Brain pericyte (primary cell): ENCODE data around the gene SPATA3.
"Not testable (repeated sequence)": the region's sequence is repeated elsewhere in the genome, so short reads cannot be mapped to it uniquely, and the experiment has no call there.

ENCODE experiments used
- DNase-seq: peaks from one replicate; pipeline ENCODE4 v3.0.0-alpha.2; 2012; ENCODE audit warnings: low read depth, low spot score

SPATA3 gene

DNA sequence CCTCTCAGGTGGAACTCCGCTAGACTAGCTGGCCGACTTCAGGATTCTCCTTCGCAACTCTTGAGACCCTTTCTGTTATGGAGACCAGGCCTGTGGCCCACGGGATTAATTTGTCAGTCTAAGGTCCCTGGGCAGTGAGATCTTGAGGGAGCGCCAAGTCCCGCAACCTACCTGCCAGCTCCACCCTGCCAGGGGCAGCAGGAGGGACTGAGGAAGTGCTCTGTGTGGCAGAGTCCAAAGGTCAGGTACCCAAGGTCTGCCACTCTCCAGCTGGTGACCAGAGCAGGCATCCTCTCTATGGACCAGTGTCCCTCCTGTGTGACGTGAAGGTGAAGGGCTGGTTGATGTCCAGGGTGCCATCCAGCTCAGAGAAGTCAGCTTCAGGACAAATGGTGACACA lies 4.3 kb upstream of the SPATA3 start:
- no peak for DNase-seq

DNA sequence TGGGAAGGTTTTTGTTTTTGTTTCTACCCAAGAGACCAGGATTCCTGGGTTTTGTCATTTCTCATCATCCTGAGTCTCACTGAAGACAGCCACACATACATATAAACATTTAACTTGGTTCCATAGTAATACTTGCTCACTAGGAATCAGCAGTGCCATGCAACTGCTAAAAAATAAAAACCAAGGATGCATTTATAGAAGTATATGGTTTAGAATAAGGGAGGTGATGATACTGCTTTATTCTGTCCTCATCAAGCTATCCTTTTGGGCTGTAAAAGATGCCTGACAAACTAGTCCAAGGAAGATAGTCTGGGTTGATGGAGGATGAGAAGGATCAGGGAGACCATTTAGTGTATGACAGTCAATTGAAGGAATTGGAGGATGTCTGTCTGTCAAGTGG lies 740 bp downstream of the SPATA3 start:
- no peak for DNase-seq

DNA sequence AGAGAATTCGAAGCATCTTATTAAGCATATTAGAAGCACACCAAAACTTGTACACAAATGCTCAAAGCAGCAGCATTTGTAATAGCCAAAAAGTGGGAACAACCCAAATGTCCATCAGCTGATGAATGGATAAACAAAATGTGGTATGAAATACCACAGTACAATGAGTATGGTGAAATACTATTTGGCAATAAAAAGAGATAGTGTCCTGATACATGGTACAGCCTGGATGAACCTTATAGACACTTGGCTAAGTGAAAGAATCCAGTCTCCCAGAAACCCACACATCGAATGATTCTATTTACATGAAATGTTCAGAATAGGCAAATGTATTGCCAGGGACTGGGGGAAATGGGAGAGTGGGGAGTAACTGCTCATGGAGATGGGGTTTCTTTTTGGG lies 3.0 kb downstream of the SPATA3 start:
- no peak for DNase-seq

DNA sequence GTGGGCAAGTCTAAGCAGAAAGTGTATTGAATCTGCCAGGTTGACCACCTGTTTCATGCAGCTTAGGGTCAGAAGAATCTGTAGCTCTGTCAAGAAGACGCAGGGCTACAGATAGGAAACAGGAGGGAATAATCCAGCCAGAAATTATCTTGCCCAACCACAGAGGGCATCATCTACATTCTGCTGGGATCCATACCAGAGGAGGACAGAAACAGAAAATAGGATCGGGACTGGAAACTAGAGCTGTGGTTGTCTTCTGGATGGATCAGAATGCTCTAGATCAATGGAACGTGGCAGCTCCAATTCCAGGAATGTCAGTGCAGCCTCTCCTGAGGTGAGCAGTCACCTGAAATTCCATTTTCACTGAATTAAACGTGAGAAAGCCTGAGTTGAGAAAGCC lies 3.6 kb downstream of the SPATA3 start:
- no peak for DNase-seq

GRCh38 chr2:231000211-231000904 lies 4.4 kb downstream of the SPATA3 start:
- no peak for DNase-seq

DNA sequence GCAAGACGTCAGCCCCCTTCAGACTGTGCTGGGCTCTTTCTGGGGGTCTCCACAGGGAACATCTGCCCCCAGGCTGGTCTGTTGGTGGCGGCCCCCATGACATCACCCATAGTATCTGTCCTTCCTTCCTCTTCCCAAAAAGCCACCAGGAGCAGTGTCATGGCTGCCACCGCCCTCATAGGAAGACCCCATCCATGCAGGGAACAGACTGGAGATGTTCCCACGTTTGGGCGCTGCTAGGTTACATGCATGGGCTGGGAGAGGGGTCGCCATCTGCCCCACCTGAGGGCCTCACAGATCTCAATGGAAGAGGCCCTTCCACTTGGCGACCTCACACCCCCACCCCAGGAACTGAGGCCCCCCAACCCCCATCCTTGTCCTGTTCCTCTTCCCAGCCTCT lies 5.1 kb downstream of the SPATA3 start:
- DNase-seq, result no peak

DNA sequence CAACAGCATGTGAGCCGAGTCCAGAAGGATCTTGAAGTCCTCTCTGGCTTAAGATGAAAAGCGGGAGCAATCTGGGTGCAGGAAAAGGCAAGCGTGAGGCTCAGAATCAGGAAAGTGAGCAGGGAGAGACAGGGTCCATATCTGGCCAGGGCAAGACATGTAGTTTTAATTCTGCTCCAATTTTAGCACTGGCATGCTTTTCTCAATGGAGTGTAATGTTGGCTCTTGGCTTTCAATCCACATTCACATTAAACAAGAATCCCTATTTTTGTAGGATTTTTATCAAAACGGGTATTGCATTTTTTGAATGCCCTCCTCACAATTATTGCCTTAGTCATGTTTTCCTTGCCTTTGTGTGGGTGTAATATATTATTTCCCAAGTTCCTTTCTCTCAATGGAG lies 6.0 kb downstream of the SPATA3 start:
- no peak for DNase-seq

- DNase-seq, result no peak
Observed at GRCh38 chr2:231002641-231003040, 6.7 kb downstream of the SPATA3 start.

DNA sequence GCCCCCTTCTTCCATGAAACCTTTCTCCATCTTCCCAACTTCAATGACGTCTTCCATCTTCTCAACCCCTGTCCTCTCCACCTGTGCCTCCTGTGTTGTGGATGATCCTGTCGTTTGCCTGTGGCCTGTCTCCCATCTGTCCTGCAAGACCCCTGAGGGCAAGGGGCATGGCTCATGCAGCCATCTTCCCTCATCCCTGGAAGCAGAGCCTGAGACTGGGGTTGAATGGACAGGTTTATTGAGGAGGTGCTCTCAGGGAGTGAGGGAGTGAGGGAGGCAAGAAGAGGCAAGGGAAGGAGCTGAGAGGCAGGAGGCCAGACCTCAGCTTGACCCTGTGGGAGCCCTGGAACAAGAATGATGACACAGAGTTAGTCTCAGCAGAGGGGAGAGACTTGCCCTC lies 7.3 kb downstream of the SPATA3 start:
- no peak for DNase-seq

DNA sequence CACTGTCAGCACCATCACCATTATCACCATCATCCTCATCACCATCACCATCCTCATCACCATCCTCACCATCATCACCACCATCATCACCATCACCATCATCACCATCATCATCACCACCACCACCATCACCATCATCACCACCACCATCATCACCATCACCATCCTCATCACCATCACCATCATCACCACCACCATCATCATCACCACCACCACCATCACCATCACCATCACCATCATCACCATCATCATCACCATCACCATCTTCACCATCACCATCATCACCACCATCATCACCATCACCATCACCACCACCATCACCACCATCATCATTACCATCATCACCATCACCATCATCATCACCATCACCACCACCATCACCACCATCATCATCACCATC lies 9.0 kb downstream of the SPATA3 start:
- not testable (repeated sequence) for DNase-seq

DNA sequence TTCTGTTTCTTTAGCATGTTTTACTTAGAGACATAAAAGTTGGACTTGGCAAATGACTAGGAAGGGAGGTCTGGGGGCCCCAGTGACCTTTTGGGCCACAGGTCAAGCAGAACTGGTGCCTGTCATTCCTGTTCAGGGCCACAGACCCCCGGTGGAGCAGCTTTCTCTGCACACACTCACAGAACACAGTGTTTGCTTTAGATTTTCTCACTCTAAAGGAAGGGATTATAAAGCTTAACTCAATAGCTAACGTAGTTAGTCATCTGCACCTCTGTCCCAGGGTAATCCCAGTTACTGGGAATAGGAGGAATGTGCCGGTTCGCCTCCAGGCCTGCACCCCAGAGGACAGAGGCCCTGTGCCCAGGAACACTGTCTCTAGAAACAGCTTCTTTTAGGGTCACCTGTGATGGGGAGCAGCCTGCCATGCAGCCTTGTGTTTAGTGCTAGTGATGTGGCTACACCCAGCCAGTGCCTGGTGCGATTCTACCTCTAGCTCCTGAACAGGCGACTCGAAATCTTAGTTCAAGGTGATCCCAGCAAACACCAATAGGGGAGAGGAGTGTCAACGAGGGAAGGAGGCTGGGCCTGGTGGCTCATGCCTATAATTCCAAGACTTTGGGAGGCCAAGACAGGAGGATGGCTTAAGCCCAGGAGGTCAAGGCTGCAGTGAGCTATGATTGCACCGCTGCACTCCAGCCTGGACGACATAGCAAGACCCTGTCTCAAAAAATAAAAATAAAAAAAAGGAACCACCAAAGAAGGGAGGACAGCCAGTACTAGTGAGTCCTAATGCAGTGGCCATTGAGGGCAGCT lies 11.6 kb downstream of the SPATA3 start:
- DNase-seq, result no peak

- DNase-seq, result no peak
Observed at GRCh38 chr2:231008131-231008530, 12.2 kb downstream of the SPATA3 start.

DNA sequence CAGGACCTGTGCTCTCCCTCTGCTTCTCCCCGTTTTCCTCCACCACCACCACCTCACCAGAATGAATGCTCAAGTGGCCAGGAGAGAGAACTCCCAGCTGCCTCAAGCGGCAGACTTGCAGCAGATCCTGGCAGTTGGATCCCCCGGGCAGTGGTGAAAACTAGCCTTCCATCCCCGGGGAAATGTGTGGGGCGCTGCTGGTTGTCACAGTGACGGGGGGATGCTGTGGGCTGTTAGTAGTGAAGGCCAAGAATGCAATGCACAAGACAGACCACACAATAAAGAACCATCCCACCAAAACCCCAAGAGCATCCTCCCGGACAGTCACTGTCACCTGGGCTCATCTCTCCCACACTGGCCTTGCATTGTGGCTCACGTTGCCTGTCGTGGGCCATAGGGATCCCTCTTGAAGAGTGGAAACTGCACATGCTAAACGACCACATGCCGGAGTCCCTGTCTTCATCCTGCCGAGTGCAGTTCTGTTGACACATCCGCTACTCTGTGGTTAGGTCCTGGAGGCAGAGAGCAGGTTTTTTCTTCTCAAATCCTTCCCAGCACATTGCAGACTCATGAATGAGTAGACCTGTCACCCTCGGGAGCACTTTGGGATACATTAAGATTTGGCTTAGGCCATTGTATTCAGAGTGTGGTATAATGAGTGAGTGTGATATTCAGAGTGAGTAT lies 13.5 kb downstream of the SPATA3 start:
- DNase-seq, result no peak

DNA sequence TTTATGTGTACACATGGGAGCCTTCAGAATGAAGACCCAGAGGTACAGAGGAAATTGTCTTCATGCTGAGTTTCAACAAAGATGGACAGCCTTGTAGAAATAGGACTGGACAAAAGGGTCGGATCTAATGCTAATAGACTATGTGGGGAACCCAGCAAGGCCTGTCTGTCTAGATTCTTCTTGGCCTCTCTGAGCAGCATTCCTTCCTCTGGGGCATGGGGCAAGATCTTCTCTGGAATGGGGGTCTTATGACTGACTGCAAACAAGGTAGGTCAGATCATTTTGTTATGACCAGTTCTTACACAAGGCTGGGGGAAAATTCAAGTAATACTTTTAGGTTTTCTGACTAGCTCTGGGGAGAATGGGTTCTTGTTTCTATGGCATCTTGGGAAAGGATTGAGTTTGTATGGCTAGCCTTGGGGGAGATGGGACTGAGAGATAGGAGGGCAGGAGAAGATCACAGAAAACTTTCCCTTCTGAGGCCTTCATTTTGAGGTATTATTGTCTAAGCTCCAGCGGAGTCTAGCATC lies 14.3 kb downstream of the SPATA3 start:
- no peak for DNase-seq

DNA sequence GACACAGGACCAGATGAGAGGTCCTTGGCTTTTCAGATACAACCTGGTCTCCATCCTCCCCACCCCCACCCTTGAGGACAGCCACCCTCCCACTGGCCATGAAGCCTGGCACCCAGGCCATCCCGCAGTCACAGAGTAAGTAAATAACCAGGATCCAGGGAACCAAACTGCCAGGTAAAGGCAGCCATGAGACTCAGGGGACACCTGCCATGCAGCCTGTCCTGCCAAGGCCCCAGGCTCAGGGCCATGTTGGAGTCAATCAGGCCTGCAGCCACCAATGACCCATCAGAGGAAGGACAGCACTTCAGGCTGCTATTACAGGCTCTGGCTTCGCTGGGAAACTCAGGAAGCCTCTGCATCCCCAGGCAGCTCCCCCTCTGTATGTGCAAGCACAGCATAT lies 15.6 kb downstream of the SPATA3 start:
- DNase-seq, result no peak

GRCh38 chr2:231012463-231012862 lies 16.5 kb downstream of the SPATA3 start:
- DNase-seq, result no peak

- DNase-seq, result no peak
Observed at GRCh38 chr2:231013820-231014219, 17.9 kb downstream of the SPATA3 start.

GRCh38 chr2:231015478-231015877 lies 19.6 kb downstream of the SPATA3 start:
- no peak for DNase-seq

GRCh38 chr2:231015926-231016325 lies 20.0 kb downstream of the SPATA3 start:
- DNase-seq, result no peak

DNA sequence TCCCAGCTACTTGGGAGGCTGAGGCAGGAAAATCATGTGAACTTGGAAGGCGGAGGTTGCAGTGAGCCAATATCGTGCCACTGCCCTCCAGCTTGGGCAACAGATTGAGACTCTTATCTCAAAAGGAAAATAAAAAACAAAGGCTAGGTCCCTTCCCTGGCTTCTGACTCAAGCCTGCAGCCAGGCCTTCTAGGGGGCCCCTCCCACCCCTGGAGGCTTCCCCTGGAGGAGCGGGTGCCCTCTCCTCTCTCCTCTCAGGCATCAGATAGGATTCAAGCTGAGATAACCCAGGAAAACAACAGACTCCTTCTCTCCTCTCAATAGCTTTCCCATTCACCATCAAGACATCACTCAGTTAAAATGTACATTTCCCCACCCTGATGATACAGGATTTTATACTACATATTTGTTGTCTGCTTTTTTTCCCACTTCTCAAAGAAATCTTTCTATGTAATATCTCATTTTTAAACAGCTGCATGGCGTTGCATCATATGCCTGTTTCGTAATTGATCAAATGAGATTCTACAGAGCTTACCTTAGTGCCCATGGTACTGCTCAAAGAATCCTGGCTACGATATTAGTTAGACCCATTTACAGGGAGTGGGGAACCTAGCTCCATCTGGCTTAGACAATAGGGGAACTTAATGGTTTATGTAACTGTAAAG lies 20.8 kb downstream of the SPATA3 start:
- DNase-seq, result no peak

DNA sequence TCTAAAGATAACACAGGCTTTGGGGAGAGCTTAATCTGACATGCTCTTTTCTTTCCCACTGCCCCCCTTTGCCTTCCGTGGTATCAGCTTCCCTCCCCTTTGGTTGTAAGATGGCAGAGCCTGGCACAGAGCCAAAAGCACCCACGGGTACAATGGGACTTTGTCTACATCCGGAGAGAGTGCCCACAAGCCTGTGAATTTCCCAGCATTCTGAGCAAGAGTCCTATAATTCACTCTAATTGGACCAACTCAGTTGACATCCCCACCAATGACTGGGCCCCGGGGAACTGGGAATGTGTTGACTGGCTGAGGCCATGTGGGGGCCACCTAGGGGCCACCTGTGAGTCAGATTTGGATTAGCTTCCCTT lies 21.3 kb downstream of the SPATA3 start:
- DNase-seq, result no peak

DNA sequence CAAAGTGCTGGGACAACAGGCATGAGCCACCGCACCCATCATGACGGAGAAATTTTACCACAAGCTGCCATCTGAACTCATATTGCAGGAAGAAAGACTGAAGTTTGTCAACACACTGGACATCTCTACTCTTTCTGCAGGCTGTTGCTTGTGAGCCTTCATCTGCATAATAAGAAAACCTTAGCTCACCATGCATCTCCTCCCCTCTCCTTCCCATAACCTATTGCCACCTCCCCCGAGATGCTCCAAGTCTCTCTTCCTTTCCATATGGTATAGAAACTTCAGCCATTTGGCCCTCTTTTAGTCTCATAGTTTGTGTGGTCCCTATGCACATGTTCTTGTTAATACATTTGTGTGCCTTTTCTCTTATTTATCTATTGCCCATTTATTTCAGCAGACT lies 22.3 kb downstream of the SPATA3 start:
- no peak for DNase-seq
